ENCODE results near the gene KRT35.

KRT35 gene

GRCh38 chr17:41481036-41481435, at the start of gene KRT35:
KRT35 (minus strand) TSS chr17:41481151; CDS start chr17:41481097, 54 bp downstream.
- DNase-seq (ENCODE audit: low read depth in 1 of 2, low spot score in 1 of 2), result no peak

- DNase-seq (ENCODE audit: low read depth in 1 of 2, low spot score in 1 of 2), result no peak
Observed at GRCh38 chr17:41530062-41531048, 49.4 kb upstream of the KRT35 start.

DNA sequence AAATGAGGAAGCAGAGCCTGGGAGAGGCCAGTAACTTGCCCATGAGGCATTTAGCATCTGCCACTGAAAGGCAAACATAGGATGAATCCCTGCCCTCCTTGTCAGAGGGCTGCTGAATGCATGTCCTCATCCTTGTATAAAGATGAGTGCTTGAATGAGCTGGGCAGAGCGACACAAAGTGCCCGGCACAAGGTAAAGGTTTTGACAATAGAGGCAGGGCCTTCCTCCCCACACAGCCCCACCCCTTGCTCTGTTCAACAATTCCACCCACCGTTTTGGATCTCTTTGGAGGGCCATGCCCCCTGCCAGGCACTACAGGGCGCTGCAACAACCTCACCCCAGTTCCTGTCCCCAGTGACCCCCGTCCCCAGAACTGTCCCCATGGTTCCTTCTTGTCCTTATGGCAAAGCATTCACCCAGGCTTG, 48.6 kb upstream of the KRT35 start:
- no peak for DNase-seq (ENCODE audit: low read depth in 1 of 2, low spot score in 1 of 2)

GRCh38 chr17:41528959-41529353, 48.0 kb upstream of the KRT35 start:
- DNase-seq (ENCODE audit: low read depth in 1 of 2, low spot score in 1 of 2), result no peak

GRCh38 chr17:41527063-41528023, 46.4 kb upstream of the KRT35 start:
- no peak for DNase-seq (ENCODE audit: low read depth in 1 of 2, low spot score in 1 of 2)

- no peak for DNase-seq (ENCODE audit: low read depth in 1 of 2, low spot score in 1 of 2)
Observed at GRCh38 chr17:41524261-41524660, 43.3 kb upstream of the KRT35 start.

DNA sequence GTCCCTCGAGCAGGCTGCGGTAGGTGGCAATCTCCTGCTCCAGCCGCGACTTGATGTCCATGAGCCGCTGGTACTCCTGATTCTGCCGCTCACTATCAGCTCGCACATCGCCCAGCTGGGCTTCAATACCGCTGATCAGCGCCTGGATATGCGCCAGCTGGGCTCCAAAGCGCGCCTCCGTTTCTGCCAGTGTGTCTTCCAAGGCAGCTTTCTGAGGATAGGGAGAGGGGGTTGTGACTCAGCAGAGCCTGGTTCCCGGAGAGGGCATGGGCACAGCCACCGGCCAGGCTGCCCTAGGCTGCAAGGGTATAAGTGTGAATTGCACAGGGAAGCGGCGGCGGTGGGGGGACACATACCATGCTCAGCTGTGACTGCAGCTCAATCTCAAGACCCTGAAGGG, 42.8 kb upstream of the KRT35 start:
- DNase-seq (ENCODE audit: low read depth in 1 of 2, low spot score in 1 of 2), result no peak

GRCh38 chr17:41523225-41523593, 42.3 kb upstream of the KRT35 start:
- no peak for DNase-seq (ENCODE audit: low read depth in 1 of 2, low spot score in 1 of 2)

GRCh38 chr17:41522301-41523224, 41.6 kb upstream of the KRT35 start:
- DNase-seq (ENCODE audit: low read depth in 1 of 2, low spot score in 1 of 2), result no peak

DNA sequence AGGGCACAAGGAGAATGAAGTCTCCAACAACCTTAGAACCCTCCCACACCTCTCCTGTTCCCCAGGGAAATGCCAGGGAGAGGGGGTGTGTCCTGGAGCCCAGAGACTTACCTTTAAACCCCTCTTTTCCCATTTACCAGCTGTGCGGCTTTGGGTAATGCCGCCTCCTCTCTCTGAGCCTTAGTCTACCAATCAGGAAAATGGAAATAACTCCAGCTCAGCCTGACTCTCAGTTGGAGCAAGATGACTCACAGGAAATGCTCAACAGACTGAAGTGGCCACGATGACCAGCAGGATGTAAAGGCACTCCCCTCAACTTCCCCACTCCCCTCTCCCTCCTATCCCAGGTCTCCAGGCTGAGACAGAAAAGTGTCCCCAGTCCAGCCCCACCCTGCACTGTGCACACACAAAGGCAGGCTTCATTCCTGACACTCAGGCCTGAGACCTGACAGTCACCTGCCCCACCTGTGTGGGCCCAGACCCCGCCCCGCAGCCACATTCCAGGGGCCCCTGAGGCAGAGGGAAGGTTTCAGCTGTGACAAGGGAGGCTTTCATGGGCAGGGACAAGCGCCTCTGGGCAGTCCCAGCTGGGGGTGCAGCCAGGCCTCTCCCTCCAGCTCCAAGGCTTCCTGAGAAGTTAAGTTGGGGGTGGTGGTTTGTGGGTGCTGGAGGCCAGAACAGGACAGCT, 40.8 kb upstream of the KRT35 start:
- DNase-seq (ENCODE audit: low read depth in 1 of 2, low spot score in 1 of 2), result no peak

- DNase-seq (ENCODE audit: low read depth in 1 of 2, low spot score in 1 of 2), result no peak
Observed at GRCh38 chr17:41520821-41521521, 40.0 kb upstream of the KRT35 start.

DNA sequence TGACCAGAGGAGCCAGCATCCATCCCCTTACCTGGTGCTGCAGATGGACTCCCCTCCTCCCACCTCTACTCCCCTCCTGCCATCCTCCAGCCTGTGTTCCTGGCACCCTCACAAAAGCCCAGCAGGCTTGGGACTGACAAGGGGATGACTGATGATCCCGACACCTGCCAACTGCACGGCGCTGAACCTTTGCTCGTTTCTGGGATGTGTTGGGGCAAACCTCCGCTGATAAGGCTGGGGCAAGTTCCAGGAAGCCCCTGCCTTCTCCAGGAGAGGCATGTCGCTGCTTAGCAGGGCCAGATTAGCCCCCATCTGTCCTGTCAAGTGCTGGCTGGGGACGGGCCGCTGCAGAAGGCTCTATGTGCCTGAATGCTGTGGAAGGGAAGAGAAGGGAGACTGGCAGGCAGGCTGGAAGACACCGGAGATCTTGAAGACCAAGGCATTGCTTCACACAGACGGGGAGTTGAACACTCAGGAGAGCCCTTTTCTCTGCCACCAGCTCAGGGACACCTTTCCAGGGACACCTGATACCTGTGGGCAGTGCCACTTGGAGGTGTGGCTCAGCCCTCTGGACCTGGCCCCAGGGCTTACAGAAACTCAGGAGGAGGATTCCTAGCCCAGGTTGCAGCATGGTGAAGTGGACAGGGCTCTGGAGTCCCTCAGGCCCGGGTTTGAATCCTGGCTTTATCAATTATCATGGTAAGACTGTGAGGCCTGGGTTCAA, 38.7 kb upstream of the KRT35 start:
- no peak for DNase-seq (ENCODE audit: low read depth in 1 of 2, low spot score in 1 of 2)

- no peak for DNase-seq (ENCODE audit: low read depth in 1 of 2, low spot score in 1 of 2)
Observed at GRCh38 chr17:41518789-41519449, 38.0 kb upstream of the KRT35 start, which contains the start of gene KRT15. KRT15 (minus strand) TSS chr17:41518890; CDS start chr17:41518827, 63 bp downstream.

DNA sequence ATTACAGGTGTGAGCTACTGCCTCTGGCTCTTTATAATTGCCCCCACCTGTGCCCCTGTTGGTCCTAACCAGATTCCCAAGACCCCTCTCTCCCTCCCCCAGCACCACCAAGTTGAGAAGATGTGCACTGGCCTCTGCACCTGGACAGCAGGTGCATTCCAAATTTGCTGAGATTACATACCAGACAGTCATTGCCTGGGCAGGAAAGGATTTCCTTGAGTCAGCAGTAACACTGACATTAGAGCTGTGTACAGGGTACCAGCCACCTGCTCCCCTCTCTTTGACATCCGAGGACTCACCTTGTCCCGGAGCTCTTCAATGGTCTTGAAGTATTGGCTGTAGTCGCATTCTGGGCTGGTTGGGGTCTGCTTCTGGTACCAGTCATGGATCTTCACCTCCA, 37.1 kb upstream of the KRT35 start:
- no peak for DNase-seq (ENCODE audit: low read depth in 1 of 2, low spot score in 1 of 2)

DNA sequence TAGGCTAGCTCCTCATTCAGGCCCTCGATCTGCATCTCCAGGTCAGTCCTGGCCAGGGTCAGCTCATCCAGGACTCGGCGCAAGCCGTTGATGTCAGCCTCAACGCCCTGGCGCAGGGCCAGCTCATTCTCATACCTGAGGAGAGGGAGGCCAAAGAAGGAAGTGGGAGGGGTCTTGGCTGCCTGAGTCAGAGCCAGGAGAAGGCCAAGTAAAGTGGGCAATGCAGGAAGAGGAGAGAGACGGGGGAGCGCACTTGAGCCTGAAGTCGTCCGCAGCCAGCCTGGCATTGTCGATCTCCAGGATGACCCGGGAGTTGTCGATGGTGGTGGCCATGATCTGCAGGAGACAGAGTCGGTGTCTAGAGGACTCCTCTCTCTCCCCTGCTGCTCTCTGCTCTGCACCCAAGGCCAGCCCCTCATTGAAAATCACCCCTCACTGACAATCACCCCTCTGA, 35.9 kb upstream of the KRT35 start:
- no peak for DNase-seq (ENCODE audit: low read depth in 1 of 2, low spot score in 1 of 2)

DNA sequence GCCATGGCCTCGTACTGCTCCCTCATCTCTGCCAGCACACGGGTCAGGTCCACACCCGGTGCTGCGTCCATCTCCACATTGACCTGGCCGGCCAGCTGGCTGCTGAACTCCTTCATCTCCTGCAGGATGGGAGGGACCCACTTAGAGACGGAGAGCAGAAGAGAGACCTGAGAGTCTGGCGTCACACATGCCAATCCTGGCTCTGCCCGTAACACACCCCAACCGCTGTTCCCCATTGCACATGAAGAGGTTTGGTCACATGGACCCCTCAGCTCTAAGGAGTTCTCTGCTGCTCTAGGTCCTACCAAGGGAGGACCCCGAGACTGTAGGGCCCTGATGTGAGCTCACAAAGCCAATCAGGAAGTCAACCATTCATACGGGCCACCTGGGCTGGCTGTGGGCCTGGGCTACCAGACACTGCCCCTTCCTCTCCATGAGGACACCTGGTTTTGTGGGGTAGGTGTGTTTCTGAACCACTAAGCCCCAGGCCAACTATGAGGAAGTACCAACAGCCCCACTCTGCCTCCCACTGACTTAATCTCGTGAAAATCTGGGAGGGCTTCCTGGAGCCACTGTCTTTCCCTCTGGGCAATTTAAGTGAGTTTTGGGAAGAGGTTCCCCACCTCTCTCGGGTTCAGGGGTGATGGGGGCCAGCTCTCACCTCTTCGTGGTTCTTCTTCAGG, 35.3 kb upstream of the KRT35 start:
- DNase-seq (ENCODE audit: low read depth in 1 of 2, low spot score in 1 of 2), result no peak

DNA sequence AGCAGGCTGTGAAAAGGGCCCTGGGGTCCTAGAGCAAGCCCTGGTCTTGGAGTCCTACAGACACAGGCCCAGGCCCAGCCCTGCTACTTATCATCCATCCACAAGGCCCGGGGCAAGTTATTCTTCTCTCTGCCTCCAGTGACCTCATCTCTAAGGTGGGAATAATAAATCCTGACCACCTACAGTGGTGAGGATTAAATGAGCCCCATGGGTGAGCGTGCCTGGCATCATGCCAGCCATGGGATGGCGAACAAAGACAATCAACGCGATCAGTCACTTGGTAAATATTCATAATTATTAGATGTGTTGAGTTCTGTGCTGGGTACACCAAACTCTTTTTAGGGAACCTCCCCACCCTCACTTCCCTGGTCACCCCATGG, 32.2 kb upstream of the KRT35 start:
- DNase-seq (ENCODE audit: low read depth in 1 of 2, low spot score in 1 of 2), result no peak
